ENCODE results near the gene ZDHHC18.
A peak's percentile ranks its signal among the peaks of the same experiment; 100 is the strongest.
"Not testable (repeated sequence)": the region's sequence is repeated elsewhere in the genome, so short reads cannot be mapped to it uniquely, and the experiment has no call there.

Gene ZDHHC18

DNA sequence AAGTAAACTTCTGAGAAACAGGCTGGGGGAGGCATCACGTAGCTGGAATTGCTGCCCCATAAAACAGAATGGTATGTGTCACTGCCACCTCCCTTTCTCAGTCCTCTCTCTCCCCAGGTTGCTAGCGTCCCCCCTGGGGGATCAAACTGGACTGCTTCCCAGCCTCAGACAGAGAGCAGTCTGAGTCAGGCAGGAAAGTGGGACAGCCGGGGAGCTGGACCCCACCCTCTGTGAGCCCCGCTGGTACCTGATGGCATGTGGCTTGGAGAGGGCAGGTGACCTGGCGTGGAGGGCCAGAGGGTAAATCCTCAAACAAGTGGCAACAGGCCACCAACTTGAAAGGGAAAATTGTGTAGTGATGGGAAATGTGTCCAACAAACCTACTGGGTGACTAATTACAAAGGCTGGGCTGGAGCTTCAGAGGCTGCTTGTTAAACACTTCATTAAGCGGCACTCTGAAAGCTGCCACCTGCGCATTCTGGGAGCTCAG is 35.4 kb downstream of the ZDHHC18 start:
- no peak for DNase-seq

DNA sequence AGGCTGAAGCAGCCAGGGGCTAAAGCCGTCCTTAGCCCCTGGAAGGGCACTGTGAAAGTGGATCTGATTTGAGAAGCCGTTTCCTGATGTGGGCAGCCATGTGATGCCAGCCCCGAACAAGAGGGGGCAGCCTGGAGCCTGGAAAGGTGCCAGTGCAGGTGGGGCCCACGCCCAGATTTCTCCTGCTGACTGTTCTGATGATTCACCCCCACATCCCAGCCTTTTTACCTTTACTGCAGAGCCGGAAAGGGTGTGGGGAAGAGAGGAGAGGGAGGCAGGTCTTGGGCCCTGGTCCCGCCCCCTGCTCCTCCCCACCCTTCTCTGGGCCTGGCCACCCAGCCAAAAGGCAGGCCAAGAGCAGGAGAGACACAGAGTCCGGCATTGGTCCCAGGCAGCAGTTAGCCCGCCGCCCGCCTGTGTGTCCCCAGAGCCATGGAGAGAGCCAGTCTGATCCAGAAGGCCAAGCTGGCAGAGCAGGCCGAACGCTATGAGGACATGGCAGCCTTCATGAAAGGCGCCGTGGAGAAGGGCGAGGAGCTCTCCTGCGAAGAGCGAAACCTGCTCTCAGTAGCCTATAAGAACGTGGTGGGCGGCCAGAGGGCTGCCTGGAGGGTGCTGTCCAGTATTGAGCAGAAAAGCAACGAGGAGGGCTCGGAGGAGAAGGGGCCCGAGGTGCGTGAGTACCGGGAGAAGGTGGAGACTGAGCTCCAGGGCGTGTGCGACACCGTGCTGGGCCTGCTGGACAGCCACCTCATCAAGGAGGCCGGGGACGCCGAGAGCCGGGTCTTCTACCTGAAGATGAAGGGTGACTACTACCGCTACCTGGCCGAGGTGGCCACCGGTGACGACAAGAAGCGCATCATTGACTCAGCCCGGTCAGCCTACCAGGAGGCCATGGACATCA is 36.5 kb downstream of the ZDHHC18 start, which contains the start of gene SFN:
Gene SFN (plus strand): TSS at position 369 of the 904 bp plus-strand sequence. CDS start 64 bp downstream, at position 433.
- DNase-seq = no peak

DNA sequence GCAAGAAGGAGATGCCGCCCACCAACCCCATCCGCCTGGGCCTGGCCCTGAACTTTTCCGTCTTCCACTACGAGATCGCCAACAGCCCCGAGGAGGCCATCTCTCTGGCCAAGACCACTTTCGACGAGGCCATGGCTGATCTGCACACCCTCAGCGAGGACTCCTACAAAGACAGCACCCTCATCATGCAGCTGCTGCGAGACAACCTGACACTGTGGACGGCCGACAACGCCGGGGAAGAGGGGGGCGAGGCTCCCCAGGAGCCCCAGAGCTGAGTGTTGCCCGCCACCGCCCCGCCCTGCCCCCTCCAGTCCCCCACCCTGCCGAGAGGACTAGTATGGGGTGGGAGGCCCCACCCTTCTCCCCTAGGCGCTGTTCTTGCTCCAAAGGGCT is 37.2 kb downstream of the ZDHHC18 start:
- DNase-seq = no peak

DNA sequence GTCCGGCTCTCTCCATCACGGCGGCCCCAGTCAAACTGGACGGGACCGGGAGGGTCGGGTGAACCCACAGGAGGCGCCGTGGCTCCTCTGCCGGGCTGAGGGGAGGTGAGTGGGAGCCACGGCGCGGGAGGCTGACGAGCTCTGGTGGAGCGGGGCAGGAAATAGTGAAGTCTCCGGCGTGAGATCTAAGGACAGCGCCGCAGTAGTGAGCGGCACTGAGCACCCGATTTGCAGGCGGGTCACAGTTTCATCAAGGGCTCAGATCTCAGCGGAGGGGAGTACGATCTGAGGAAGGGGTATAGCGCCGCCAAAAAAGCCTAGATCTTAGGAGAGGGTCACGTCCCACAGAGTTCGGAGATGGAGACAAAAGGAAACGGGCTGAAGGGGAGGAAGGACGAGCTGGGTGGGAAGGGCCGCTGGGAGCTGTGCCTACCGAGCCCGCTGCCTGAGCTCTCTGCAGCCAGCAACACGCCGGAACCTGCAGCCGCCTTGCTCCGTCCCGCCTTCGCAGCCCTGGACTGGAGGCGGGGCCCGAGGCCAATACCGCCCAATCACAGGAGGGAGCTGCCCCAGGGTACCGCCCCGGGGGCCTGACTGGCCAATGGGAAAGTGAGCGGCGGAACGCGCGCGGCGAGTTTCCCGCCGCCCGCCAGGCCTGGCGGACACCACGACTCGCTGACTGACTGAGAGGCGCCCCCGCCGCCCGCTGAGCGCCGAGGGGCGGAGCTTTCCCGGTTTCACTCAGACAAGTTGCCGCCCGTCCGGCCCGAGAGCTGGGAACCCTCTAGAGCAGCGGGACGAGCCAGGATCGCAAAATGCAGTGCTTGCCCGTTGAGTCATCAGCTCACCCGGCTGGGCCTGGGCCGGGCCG is 38.4 kb downstream of the ZDHHC18 start:
- peak; percentile 99 for DNase-seq

DNA sequence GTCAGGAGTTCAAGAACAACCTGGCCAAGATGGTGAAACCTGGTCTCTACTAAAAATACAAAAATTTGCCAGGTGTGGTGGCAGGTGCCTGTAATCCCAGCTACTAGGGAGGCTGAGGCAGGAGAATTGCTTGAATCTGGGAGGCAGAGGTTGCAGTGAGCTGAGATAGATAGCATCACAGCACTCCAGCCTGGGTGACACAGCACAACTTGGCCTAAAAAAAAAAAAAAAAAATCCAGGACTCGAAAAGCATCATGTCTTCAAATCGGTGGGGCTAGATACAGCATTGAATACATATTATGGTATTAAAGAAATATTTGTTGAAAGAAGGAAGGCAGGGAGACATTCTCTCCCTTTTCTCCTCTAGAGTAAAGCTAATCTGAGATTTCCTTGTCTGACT is 46.6 kb downstream of the ZDHHC18 start:
- DNase-seq = not testable (repeated sequence)

DNA sequence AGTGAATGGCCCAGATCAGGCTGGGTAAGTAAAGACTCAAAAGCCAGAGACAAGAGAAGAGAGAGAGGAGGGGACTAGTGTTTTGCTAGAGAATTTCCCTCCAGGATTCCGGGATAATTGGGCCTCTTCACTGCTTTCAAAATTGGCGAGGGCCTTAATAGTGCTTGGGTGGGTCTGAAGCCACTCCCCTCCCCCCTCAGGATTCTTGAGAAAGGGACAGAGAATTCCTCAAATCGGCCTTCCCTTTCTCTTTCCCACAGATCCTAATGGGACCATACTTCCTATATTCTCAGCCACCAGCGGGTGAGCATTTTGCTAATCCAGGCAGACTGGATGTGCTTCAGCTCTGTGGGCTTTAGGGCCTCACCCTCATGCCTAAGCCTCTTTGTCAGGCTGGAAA is 48.4 kb downstream of the ZDHHC18 start:
- DNase-seq = no peak

DNA sequence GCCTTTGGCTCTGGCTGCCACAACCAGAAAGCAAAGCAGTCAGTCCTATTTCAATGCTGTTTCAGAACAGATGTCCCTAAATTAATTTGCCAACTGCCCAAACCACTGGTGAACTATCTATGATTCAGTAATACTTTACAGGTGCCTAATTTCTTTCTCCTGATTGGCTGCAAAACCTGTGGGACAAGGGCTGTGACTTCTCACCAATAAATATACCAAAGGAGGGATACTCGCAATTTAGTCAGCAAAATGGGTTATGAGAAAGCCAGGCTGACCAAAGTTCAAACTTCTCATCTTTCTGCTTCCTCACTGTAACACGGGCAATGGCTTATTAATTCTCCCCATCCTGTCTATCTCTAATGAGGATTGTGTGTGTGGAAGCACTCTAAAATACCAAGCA is 50.8 kb downstream of the ZDHHC18 start:
- DNase-seq = no peak

DNA sequence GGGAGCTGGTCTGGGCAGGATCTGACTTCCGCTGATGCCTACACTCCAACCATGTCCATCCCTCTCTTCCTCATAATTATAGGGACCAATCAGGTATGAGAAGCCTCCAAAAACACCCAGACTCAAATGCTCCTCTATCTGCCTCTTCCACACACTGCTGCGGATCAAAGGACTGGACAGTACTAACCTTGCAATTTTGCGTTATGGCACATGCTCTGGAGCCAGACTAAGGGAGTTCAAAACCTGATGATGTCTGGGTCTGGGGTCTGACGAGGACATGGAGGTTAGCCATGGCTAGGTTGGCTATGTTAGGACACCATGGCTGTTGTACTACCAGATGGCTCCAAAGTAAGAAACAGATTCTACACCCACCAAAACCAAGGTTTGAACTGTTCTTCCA is 53.3 kb downstream of the ZDHHC18 start:
- no peak for DNase-seq

DNA sequence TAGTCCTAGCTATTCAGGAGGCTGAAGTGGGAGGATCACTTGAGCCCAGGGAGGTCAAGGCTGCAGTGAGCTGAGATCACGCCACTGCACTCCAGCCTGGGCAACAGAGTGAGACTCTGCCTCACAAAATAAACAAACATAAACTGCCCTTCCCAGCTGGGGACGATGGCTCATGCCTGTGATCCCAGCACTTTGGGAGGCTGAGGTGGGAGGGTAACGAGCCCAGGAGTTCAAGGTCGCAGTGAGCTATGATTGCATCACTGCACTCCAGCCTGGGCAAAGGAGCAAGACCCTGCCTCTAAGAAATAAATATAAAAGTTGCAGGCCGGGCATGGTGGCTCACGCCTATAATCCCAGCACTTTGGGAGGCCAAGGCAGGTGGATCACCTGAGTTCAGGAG is 55.1 kb downstream of the ZDHHC18 start:
- DNase-seq = not testable (repeated sequence)

DNA sequence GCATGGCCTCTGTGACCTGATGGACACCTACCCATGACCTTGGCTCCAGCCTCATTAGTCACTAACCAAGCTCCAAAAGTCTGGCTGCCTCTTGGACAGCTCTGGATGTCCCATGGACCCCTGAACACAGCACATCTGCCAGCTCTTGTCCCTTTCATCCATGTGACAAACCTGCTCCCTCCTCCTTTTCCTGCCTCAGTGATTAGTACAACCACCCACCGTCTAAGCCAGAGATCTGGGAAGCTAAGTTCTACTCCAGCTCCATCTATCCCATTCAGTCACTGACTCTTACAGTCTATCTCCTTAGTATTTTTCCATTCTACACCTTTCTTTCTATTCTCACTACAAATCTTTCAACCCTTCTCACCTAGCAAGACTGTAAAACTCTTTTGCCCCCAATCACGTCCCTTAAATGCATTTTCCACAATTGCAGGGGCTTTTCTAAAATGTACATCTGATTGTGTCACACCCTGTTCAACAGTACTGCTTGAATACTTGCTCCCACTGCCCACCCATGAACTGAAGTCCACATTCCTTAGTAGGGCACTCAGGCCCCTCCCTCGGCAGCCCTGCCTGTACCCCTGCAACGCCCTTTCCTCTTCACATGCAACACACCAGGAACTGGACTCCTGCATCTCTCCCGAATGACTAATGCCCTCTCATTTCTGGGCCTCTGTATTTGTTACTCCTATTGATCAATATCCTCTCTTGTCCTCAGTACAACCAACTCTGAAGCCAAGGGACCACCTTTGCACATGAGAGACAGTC is 56.4 kb downstream of the ZDHHC18 start:
- DNase-seq = no peak

DNA sequence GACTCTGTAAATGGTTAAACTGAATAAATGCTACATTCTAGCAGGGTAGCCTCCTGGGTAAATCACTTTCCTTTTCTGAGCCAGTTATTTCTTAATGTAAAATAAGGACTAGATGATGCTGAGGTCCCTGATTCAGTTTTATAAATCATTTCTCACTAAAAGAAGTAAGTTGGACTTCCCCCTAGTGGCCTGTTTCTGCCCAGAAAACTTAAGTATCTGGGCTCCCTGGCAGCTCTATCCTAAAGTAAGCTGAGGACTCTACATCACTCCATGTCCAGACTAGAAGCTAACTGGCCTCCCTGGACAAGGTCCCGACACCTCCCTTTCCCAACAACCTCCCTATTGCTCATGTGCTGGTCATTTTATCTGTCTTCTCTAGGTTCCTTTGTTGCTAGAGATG is 60.6 kb downstream of the ZDHHC18 start:
- DNase-seq = no peak

DNA sequence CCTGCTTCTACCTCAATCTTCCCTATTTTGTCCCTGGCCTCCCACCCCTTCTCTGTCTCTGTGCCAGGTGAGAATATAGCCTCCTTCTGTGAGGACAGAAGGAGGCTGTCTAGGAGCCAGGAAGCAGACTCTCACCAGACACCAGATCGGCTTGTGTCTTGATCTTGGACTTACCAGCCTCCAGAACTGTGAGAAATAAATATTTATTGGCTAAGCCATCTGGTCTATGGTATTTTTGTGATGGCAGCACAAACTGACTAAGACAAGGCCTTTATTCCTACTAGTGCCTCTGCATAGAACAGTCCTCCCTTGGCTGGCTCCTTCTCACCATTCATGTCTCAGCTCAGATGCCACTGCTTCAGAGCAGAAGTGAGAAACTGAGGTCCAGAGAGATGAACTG is 61.7 kb downstream of the ZDHHC18 start:
- no peak for DNase-seq

DNA sequence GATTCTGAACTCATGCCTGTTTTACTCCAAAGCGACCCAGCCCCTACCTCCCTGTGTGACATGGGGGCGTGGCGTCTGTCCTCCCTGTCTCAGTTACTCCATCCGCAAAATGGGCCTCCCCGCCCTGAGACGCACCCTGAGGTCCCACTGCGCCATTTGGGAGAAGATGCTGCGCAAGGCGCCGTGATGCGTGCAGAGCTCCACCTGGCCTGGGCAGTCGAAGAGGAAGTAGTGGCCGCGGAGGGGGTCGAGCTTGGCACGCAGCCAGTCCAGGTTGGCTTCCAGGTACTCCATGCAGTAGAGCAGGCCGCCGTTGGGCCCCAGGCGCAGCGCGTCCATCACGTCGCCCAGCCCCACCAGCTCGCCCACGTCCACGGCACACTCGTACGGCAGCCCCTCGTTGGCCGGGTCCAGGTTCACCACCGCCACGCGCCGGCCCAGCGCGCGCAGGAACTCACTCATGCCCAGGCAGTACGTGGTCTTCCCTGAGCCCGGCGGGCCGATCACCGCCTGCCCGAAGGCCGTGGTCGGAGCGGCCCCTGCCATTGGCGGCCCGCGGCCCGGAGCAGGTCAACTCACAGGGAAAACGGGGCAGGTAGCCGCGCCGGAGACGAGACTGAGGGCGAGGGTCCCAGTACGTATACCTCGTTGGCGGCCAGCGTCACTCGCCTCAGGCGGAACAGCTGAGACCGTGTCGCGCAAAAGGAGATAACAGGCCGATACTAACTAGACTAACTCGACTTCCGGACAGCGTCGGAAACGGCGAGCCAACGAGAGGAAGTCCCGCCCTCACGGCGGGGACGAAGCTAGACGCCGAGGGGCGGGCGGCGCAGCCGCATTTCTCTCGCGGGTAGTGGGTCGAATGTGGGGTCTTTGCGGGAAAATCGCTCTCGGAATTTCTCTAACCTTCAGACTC is 63.3 kb downstream of the ZDHHC18 start, which contains the start of gene GPN2:
Gene GPN2 (minus strand): TSS at position 733 of the 916 bp plus-strand sequence. CDS start 187 bp downstream, at position 546.
- DNase-seq = peak; percentile 87

DNA sequence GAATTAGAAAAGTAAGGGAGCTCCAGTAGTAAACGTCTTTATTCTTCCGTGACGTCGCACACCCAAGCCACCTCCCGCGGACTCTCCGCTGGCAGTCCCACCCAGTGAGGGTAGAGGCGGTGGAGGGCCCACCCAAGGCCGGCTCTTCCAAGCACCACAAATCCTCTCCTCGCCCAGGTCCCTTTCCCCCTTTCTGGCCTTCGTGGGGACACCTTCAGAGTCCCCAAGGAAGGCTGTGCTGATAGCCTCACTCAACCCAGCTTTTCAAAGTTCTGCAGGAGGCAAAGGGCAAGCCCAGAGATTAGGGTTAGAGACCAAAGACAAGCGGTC is 63.9 kb downstream of the ZDHHC18 start:
- DNase-seq = no peak

DNA sequence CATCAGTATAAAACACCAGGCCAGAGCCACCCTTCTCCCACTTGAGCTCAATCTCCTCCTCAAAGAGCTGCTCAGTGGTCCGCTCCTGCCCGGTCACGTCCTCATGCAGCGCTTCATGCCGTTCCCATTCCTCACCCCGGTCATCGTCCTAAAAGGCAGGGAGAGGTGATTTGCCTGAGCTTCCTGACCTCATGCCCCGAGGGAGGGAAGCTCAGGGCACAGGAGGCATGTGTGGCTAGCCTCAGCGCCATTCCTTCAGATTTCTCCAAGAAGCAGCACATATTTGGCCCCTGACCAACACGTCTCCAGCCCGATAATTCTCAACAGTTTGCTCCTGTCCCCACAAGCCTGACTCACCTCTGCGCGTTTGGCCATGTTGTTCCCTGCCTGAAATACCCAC is 67.8 kb downstream of the ZDHHC18 start:
- no peak for DNase-seq

DNA sequence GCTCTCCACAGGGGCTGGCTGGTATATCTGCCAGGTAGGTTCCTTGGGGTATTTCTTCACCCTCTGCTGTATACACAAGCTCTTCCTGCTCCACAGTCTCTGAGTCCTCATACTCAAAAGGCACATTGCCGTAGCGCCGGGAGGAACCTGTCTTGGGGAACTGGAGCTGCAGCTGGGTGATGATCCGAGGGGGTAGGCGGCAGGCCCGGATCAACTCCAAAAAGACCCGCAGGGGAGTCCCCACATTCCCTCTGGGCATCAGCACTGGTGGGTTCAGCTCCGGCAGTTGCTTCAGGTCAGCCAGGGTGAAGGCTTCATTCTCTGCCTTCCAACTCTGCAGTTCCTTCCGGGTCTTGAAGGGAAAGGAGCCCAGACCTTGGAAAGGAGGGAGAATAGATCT is 70.9 kb downstream of the ZDHHC18 start:
- no peak for DNase-seq

DNA sequence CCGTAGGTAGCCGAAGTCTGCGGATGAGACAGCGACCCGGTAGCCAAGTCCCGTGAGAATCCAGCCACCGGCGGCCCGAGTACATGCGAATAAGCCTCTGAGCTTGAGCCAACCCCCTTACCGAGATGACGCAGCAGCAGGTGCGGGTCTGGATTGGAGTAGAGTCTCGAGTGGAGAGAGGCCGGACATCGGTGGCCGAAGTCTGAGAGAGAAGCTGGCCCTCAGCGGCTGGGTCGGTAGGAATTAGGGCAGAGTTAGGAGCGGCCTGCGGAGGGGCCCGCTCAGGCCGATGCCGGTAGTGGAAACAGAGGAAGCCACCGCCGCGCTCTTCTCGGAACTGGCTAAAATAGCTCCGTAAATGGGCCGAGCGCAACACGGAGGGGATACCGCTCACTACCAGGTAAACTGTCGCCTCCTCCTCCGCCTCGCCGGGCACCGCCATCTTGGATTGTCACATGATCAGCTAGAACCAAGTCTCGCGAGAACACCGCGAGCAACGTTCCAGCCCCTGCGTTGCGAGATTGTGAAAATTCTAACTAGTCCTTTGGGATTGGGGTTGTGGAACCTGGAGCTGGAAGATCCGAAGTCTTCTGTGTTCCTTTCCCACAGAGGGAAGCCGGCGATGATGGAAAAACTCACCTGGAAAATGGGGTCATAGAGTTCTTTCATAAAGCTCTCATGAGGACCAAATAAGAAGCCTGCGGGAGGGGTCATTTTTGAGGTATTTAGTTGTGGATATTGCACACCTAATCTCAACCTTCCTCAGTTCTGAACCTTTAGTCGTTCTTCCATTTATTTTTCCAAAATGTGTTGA is 73.7 kb downstream of the ZDHHC18 start, which contains the start of gene GPATCH3:
Gene GPATCH3 (minus strand): TSS at position 467 of the 814 bp plus-strand sequence. CDS start 25 bp downstream, at position 442.
- DNase-seq = peak; percentile 95

DNA sequence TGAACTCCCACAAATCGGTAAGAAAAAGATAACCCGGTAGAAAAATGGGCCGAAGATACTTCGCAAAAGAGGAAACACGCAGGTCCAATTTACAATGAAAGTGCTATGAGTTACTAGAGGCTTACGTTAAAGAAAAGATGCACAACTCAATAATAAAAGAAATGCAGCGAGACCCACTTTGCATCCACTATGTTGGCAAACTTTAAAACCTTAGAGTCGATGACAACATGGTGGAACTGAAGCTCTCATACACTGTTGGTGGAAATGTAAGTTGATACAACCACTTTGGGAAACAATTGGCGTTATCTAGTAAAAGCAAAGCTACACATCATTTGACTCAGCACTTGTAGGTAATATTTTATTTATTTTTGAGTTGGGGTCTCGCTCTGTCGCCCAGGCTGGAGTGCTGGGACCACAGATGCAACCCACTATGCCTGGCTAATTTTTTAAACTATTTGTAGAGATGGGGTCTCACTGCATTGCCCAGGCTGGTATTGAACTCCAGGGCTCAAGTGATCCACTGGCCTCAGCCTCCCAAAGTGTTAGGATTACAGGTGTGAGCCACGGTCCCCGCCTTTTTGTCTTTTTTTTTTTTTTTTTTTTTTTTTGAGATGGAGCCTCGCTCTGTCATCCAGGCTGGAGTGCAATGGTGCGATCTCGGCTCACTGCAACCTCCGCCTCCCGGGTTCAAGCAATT is 74.5 kb downstream of the ZDHHC18 start:
- no peak for DNase-seq

Measured in right forelimb (tissue), 1 donor.